K562 (cell line): ENCODE results near the gene CELA3B. TPM values are rescaled to one million over a fixed set of nuclear protein-coding genes. Genes with fewer than 3 reads are reported as not detected.

ENCODE experiments used
- ARID1B ChIP-seq: fragments of 450-650 bp; IDR thresholded peaks from 2 replicates; pipeline ENCODE4 v1.6.1; 2016; ENCODE audit warnings: antibody characterized with exemption, mild to moderate bottlenecking, inconsistent platforms
- ARID2 ChIP-seq: fragments of 450-650 bp; IDR thresholded peaks from 2 replicates; pipeline ENCODE4 v1.6.1; 2017; ENCODE audit warnings: antibody characterized with exemption, mild to moderate bottlenecking
- BRCA1 ChIP-seq, 2 experiments: fragments of 450-650 bp in 1 of 2; sonication (generic) in 1 of 2; formaldehyde crosslinking in 1 of 2; IDR thresholded peaks; 2 replicates each; pipeline versions ENCODE4 v1.5.0 to v1.6.1; 2017 to 2020; ENCODE audit warnings: mild to moderate bottlenecking in 1 of 2, missing genetic modification reagents in 1 of 2
- COPS2 ChIP-seq: fragments of 450-650 bp; conservative IDR thresholded peaks from 2 replicates; pipeline ENCODE4 v1.6.1; 2016; ENCODE audit warnings: mild to moderate bottlenecking, moderate library complexity
- ESRRB ChIP-seq: fragments of 250-450 bp; sonication (Bioruptor Pico); IDR thresholded peaks from 2 replicates; pipeline ENCODE4 v1.5.0; 2020; ENCODE audit warnings: mild to moderate bottlenecking, moderate library complexity, borderline replicate concordance
- FOXM1 ChIP-seq, 2 experiments: fragments of 450-650 bp in 1 of 2; sonication (generic) in 1 of 2; formaldehyde crosslinking in 1 of 2; IDR thresholded peaks; 2 replicates each; pipeline versions ENCODE4 v1.6.1 to v1.9.0; 2017 to 2022; ENCODE audit warnings: low read depth in 2 of 2, mild to moderate bottlenecking in 2 of 2, missing genetic modification reagents in 1 of 2, moderate library complexity in 1 of 2
- HNRNPLL ChIP-seq: fragments of 200-400 bp; formaldehyde crosslinking; IDR thresholded peaks from 2 replicates; pipeline ENCODE4 v1.6.1; 2017; ENCODE audit warnings: low read length, low read depth, mild to moderate bottlenecking; ENCODE audit not compliant: poor library complexity, severe bottlenecking
- KLF10 ChIP-seq: fragments of 250-450 bp; sonication (Bioruptor Pico); IDR thresholded peaks from 2 replicates; pipeline ENCODE4 v1.6.1; 2021; ENCODE audit warnings: matching md5 sums
- NR2C1 ChIP-seq, 2 experiments: fragments of 450-650 bp; IDR thresholded peaks; 2 replicates each; pipeline ENCODE4 v1.6.1; 2017; ENCODE audit warnings: mild to moderate bottlenecking in 2 of 2, antibody characterized with exemption in 1 of 2, inconsistent platforms in 1 of 2, missing compliant biosample characterization in 1 of 2, missing genetic modification characterization in 1 of 2
- PHB2 ChIP-seq: fragments of 450-650 bp; IDR thresholded peaks from 2 replicates; pipeline ENCODE4 v1.6.1; 2017; ENCODE audit warnings: low read depth
- PRPF4 ChIP-seq: fragments of 200-400 bp; formaldehyde crosslinking; IDR thresholded peaks from one replicate; pipeline ENCODE4 v1.6.1; 2017; ENCODE audit warnings: low read length, low read depth, mild to moderate bottlenecking; ENCODE audit not compliant: insufficient read depth, poor library complexity, severe bottlenecking
- SMARCA4 ChIP-seq: fragments of 450-650 bp; IDR thresholded peaks from 2 replicates; pipeline ENCODE4 v1.6.1; 2016
- ZNF143 ChIP-seq: sonication (generic); formaldehyde crosslinking; IDR thresholded peaks from 2 replicates; pipeline ENCODE4 v1.9.0; 2022; ENCODE audit warnings: mild to moderate bottlenecking, missing genetic modification reagents
- polyA plus RNA-seq, 8 experiments: library from polyadenylated mRNA; depleted of rRNA in 4 of 8; stranded (reverse) in 5 of 8; unstranded in 3 of 8; fragments of >200 nt; fragmentation: Nextera tagmentation in 2 of 8; fragmentation: Illumina TruSeq in 1 of 8; extraction: Ambion mirVana in 2 of 8; extraction: Trizol in 1 of 8; gene quantifications; 2 replicates each; pipeline versions ENCODE4 v1.2.1 to v1.2.3, GENCODE V29; 2011 to 2014; ENCODE audit warnings: inconsistent platforms in 1 of 8, missing spikeins in 1 of 8
- total RNA-seq, 7 experiments: library from RNA; depleted of rRNA in 6 of 7; stranded (reverse); fragments of >200 nt in 6 of 7; fragmentation: Illumina TruSeq in 2 of 7; extraction: Trizol in 2 of 7; gene quantifications; 2 replicates each; pipeline versions ENCODE4 v1.2.1 to v1.2.3, GENCODE V29; 2011 to 2021; ENCODE audit warnings: low replicate concordance in 1 of 7
- TF ChIP-seq, protein P1 (sequence below): sonication (generic); formaldehyde crosslinking; IDR thresholded peaks from 2 replicates; pipeline ENCODE4 v1.8.0; 2023; ENCODE audit warnings: missing genetic modification reagents, mild to moderate bottlenecking, borderline replicate concordance
- TF ChIP-seq, protein P2 (sequence below): fragments of 450-650 bp; IDR thresholded peaks from 2 replicates; pipeline ENCODE4 v1.7.1; 2018; ENCODE audit warnings: mild to moderate bottlenecking, low read depth; ENCODE audit not compliant: partially characterized antibody

CELA3B gene
- total and polyA plus RNA-seq, 9 of the 15 experiments (the other 6 are each of a cell fraction or from before 2014, with no cell fraction given): 3.1 TPM; not detected in 8

DNA sequence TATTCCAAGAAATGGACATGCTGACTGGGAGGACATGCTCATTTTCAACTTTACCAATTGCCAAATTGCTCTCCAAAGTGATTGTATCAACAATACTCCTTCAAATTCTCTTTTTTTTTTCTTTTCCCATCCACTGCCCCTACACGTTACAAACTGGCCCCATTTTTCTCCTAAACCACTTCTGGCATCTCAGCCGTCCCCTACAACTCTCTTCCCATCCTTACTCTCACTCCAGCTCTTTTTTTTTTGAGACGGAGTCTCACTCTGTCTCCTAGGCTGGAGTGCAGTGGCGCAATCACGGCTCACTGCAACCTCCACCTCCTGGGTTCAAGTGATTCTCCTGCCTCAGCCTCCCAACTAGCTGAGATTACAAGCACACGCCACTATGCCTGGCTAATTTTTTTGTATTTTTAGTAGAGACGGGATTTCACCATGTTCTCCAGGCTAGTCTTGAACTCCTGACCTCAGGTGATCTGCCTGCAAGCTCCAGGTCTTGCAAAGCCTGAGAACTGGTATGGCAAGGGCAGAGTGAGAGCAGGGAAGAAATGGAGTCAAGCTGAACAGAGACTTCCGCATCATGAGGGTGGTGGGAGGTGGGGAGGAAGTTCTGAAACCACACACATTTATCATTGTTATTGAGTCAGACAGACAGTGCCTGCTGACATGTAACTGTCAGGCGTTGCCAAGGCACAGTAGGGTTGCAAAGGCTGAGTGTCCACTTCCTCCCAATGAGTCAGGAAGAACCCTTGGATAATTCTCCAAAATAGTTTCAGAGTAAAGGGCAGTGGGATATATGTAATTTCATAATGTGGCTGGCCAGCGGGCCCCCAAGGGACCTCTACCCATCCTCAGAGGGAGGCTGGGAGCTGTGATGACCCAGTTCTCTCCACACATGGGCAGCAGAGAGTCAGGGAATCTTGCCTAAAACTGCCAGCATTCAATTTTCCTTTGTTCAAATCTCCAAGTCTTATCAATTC is 42.0 kb downstream of the CELA3B start (continued):
- TF ChIP-seq COPS2 (no peak), PRPF4 (no peak), ESRRB (no peak), FOXM1 (IDR thresholded peaks at IDR 0.05; ENCODE audit: low read depth) (0 out of 2 replicates have a peak, but pooled peaks have one; percentile 9), FOXM1 (CRISPR knock-in tag; IDR thresholded peaks at IDR 0.05; ENCODE audit: low read depth) (no peak), ARID1B (peak; percentile 88), PHB2 (no peak), HNRNPLL (no peak), SMARCA4 (peak; percentile 90), ZNF143 (CRISPR knock-in tag) (no peak), ARID2 (no peak), BRCA1 (IDR thresholded peaks at IDR 0.05) (no peak), BRCA1 (CRISPR knock-in tag; IDR thresholded peaks at IDR 0.05) (no peak), NR2C1 (IDR thresholded peaks at IDR 0.05) (no peak), NR2C1 (tag; IDR thresholded peaks at IDR 0.05) (0 out of 2 replicates have a peak, but pooled peaks have one; percentile 25), KLF10 (CRISPR knock-in tag) (no peak)
- TF ChIP-seq, protein P1, sequence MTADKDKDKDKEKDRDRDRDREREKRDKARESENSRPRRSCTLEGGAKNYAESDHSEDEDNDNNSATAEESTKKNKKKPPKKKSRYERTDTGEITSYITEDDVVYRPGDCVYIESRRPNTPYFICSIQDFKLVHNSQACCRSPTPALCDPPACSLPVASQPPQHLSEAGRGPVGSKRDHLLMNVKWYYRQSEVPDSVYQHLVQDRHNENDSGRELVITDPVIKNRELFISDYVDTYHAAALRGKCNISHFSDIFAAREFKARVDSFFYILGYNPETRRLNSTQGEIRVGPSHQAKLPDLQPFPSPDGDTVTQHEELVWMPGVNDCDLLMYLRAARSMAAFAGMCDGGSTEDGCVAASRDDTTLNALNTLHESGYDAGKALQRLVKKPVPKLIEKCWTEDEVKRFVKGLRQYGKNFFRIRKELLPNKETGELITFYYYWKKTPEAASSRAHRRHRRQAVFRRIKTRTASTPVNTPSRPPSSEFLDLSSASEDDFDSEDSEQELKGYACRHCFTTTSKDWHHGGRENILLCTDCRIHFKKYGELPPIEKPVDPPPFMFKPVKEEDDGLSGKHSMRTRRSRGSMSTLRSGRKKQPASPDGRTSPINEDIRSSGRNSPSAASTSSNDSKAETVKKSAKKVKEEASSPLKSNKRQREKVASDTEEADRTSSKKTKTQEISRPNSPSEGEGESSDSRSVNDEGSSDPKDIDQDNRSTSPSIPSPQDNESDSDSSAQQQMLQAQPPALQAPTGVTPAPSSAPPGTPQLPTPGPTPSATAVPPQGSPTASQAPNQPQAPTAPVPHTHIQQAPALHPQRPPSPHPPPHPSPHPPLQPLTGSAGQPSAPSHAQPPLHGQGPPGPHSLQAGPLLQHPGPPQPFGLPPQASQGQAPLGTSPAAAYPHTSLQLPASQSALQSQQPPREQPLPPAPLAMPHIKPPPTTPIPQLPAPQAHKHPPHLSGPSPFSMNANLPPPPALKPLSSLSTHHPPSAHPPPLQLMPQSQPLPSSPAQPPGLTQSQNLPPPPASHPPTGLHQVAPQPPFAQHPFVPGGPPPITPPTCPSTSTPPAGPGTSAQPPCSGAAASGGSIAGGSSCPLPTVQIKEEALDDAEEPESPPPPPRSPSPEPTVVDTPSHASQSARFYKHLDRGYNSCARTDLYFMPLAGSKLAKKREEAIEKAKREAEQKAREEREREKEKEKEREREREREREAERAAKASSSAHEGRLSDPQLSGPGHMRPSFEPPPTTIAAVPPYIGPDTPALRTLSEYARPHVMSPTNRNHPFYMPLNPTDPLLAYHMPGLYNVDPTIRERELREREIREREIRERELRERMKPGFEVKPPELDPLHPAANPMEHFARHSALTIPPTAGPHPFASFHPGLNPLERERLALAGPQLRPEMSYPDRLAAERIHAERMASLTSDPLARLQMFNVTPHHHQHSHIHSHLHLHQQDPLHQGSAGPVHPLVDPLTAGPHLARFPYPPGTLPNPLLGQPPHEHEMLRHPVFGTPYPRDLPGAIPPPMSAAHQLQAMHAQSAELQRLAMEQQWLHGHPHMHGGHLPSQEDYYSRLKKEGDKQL (CRISPR knock-in tag): no peak
- TF ChIP-seq, protein P2, sequence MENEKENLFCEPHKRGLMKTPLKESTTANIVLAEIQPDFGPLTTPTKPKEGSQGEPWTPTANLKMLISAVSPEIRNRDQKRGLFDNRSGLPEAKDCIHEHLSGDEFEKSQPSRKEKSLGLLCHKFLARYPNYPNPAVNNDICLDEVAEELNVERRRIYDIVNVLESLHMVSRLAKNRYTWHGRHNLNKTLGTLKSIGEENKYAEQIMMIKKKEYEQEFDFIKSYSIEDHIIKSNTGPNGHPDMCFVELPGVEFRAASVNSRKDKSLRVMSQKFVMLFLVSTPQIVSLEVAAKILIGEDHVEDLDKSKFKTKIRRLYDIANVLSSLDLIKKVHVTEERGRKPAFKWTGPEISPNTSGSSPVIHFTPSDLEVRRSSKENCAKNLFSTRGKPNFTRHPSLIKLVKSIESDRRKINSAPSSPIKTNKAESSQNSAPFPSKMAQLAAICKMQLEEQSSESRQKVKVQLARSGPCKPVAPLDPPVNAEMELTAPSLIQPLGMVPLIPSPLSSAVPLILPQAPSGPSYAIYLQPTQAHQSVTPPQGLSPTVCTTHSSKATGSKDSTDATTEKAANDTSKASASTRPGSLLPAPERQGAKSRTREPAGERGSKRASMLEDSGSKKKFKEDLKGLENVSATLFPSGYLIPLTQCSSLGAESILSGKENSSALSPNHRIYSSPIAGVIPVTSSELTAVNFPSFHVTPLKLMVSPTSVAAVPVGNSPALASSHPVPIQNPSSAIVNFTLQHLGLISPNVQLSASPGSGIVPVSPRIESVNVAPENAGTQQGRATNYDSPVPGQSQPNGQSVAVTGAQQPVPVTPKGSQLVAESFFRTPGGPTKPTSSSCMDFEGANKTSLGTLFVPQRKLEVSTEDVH: no peak
